HL-60 (cell line): Measurements from ENCODE around the gene RNLS.

Experiments
- DNase-seq, 2 experiments: peaks; one replicate each; pipeline ENCODE4 v3.0.0-alpha.2; 2010 to 2020; ENCODE audit warnings: low read depth in 1 of 2, low spot score in 1 of 2
- H3K27ac ChIP-seq: fragments of 250-450 bp; sonication (Bioruptor Pico); replicated peaks from 2 replicates; pipeline ENCODE4 v1.5.1; 2020; ENCODE audit warnings: mild to moderate bottlenecking, moderate library complexity
- H3K27me3 ChIP-seq: fragments of 250-450 bp; sonication (Bioruptor Pico); 2 replicates; pipeline ENCODE4 v1.5.1; 2021; ENCODE audit warnings: mild to moderate bottlenecking, moderate library complexity; ENCODE audit not compliant: insufficient read depth, poor library complexity, severe bottlenecking
- H3K4me3 ChIP-seq: replicated peaks from 2 replicates; pipeline ENCODE4 v1.5.1; 2011; ENCODE audit warnings: mild to moderate bottlenecking, control low read depth, low read length; ENCODE audit not compliant: insufficient read depth
- CTCF ChIP-seq: IDR thresholded peaks from one replicate; pipeline ENCODE4 v1.5.1; 2011; ENCODE audit warnings: low read length, control low read depth, inconsistent platforms; ENCODE audit not compliant: insufficient read depth
- GABPA ChIP-seq: IDR thresholded peaks from 2 replicates; pipeline ENCODE4 v1.6.1; 2012; ENCODE audit warnings: low read depth
- POLR2AphosphoS5 ChIP-seq: IDR thresholded peaks from 2 replicates; pipeline ENCODE4 v1.6.1; 2012; ENCODE audit warnings: low read depth
- REST ChIP-seq: IDR thresholded peaks from 2 replicates; pipeline ENCODE4 v1.6.1; 2012; ENCODE audit warnings: low read depth; ENCODE audit not compliant: insufficient replicate concordance
- SPI1 ChIP-seq: IDR thresholded peaks from 2 replicates; pipeline ENCODE4 v1.6.1; 2012; ENCODE audit warnings: low read depth, mild to moderate bottlenecking, borderline replicate concordance

The RNLS gene

GRCh38 chr10:88343761-88344484 is 239.2 kb downstream of the RNLS start:
- DNase-seq = no peak
- H3K27me3 ChIP-seq = no peaks in the 10 kb centered on the region
- TF ChIP-seq GABPA = no peak
- TF ChIP-seq REST = no peak
- TF ChIP-seq CTCF = no peak
- TF ChIP-seq SPI1 = no peak
- TF ChIP-seq POLR2AphosphoS5 = no peak
- H3K4me3 ChIP-seq = no peak overlapping the region
- H3K27ac ChIP-seq = no peak overlapping the region

GRCh38 chr10:88342733-88343310 is 240.3 kb downstream of the RNLS start:
- H3K27me3 ChIP-seq = no peaks in the 10 kb centered on the region
- TF ChIP-seq REST (no peak), GABPA (no peak), POLR2AphosphoS5 (no peak), CTCF (no peak), SPI1 (no peak)
- no peak overlapping the region for H3K4me3 ChIP-seq
- H3K27ac ChIP-seq = no peak overlapping the region
- no peak for DNase-seq

- DNase-seq = no peak
- Histone ChIP-seq H3K4me3 (no peak overlapping the region), H3K27me3 (no peaks in the 10 kb centered on the region), H3K27ac (no peak overlapping the region)
- TF ChIP-seq GABPA (no peak), SPI1 (no peak), REST (no peak), POLR2AphosphoS5 (no peak), CTCF (no peak)
These were observed 246.0 kb downstream of the RNLS start for GRCh38 chr10:88337134-88337533.
